SK-MEL-5 (cell line): Measurements from ENCODE around the gene PTPRK. TPM values are rescaled to one million over a fixed set of nuclear protein-coding genes. Genes with fewer than 3 reads are reported as not detected.
A peak's percentile ranks its signal among the peaks of the same experiment; 100 is the strongest.

ENCODE experiments used
- DNase-seq: peaks from one replicate; pipeline ENCODE4 v3.0.0-alpha.2; 2016; ENCODE audit warnings: low read depth, low spot score
- in situ Hi-C: cut with HindIII; loops from 2 replicates; pipeline ENCODE4 v1.10.0; 2016; ENCODE audit warnings: low sequenced_read_pairs, high pct_unique_total_duplicates, low pct_unique_long_range_greater_than_20kb
- total RNA-seq: library from RNA; depleted of rRNA; stranded (reverse); fragments of >200 nt; shearing (Covaris generic); gene quantifications from 2 replicates; pipeline ENCODE4 v1.2.3, GENCODE V29; 2014

PTPRK gene
- total RNA-seq, 1 experiment from 2014 or later = 25.5 TPM

- in situ Hi-C loops = no loop called here
- no peak for DNase-seq
Observed at GRCh38 chr6:128036808-128037570, 483.4 kb downstream of the PTPRK start.

- in situ Hi-C loops = no loop called here
Observed at GRCh38 chr6:128033156-128033555, 487.2 kb downstream of the PTPRK start.

GRCh38 chr6:128032042-128032441, 488.4 kb downstream of the PTPRK start:
- in situ Hi-C loops = no loop called here

More at GRCh38 chr6:128033156-128033555, 487.2 kb downstream of the PTPRK start:
- no peak for DNase-seq

GRCh38 chr6:128029826-128030225, 490.6 kb downstream of the PTPRK start:
- in situ Hi-C loops = no loop called here
- no peak for DNase-seq

More at GRCh38 chr6:128032042-128032441, 488.4 kb downstream of the PTPRK start:
- no peak for DNase-seq

GRCh38 chr6:128028183-128028582, 492.2 kb downstream of the PTPRK start:
- no peak for DNase-seq
- in situ Hi-C loops = no loop called here

GRCh38 chr6:128025478-128025877, 494.9 kb downstream of the PTPRK start:
- DNase-seq = no peak
- in situ Hi-C loops = no loop called here

GRCh38 chr6:128024969-128025368, 495.4 kb downstream of the PTPRK start:
- DNase-seq = no peak
- in situ Hi-C loops = no loop called here

- in situ Hi-C loops = no loop called here
- DNase-seq = no peak
Observed at GRCh38 chr6:128024046-128024445, 496.4 kb downstream of the PTPRK start.

- in situ Hi-C loops = no loop called here
- DNase-seq = no peak
Observed at GRCh38 chr6:128018821-128019220, 501.6 kb downstream of the PTPRK start.

- no peak for DNase-seq
- in situ Hi-C loops = no loop called here
Observed at GRCh38 chr6:128017288-128017687, 503.1 kb downstream of the PTPRK start.

GRCh38 chr6:128007658-128008057, 512.7 kb downstream of the PTPRK start:
- in situ Hi-C loops = no loop called here
- DNase-seq = no peak

- no peak for DNase-seq
- in situ Hi-C loops = no loop called here
Observed at GRCh38 chr6:128005009-128005408, 515.4 kb downstream of the PTPRK start.

- DNase-seq = no peak
- in situ Hi-C loops = no loop called here
Observed at GRCh38 chr6:128000363-128000762, 520.0 kb downstream of the PTPRK start.

- no peak for DNase-seq
- in situ Hi-C loops = no loop called here
Observed at GRCh38 chr6:127998985-127999384, 521.4 kb downstream of the PTPRK start.

- in situ Hi-C loops = no loop called here
- DNase-seq = no peak
Observed at GRCh38 chr6:127997496-127998164, 522.8 kb downstream of the PTPRK start.

- no peak for DNase-seq
- in situ Hi-C loops = no loop called here
Observed at GRCh38 chr6:127996925-127997324, 523.5 kb downstream of the PTPRK start.

- in situ Hi-C loops = no loop called here
- DNase-seq = no peak
Observed at GRCh38 chr6:127992144-127992543, 528.3 kb downstream of the PTPRK start.

- in situ Hi-C loops = no loop called here
- DNase-seq = no peak
Observed at GRCh38 chr6:127990074-127990473, 530.3 kb downstream of the PTPRK start.

- DNase-seq = peak; percentile 75
- in situ Hi-C loops = no loop called here
Observed at GRCh38 chr6:127980996-127981395, 539.4 kb downstream of the PTPRK start.
